Measurements from ENCODE around the gene YAF2.
"Not testable (repeated sequence)": the region's sequence is repeated elsewhere in the genome, so short reads cannot be mapped to it uniquely, and the experiment has no call there.

YAF2 gene

DNA sequence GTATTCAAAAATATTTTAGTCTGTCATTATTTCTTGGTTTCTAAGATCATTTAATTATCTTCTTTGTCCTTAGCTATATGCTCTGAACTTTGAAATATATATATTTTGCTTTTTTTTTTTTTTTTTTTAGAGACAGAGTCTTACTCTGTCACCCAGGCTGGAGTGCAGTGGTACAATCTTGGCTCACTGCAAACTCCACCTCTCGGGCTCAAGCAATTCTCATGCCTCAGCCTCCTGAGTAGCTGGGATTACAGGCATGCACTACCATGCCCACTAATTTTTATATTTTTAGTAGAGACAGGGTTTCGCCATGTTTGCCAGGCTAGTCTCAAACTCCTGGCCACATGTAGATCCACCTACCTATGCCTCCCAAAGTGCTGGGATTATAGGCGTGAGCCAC is 49.8 kb downstream of the YAF2 start:
- not testable (repeated sequence) for H3K27ac ChIP-seq (ENCODE audit: low read length); H3K36me3 ChIP-seq (ENCODE audit: insufficient read depth, low read depth, low read length); H3K4me1 ChIP-seq (ENCODE audit: insufficient read depth, low read length); H3K9me3 ChIP-seq (ENCODE audit: insufficient read depth, low read depth, low read length); H3K27me3 ChIP-seq (ENCODE audit: insufficient read depth, low read length); H3K4me3 ChIP-seq (ENCODE audit: low read length); H3K9ac ChIP-seq (ENCODE audit: low read depth, low read length)

DNA sequence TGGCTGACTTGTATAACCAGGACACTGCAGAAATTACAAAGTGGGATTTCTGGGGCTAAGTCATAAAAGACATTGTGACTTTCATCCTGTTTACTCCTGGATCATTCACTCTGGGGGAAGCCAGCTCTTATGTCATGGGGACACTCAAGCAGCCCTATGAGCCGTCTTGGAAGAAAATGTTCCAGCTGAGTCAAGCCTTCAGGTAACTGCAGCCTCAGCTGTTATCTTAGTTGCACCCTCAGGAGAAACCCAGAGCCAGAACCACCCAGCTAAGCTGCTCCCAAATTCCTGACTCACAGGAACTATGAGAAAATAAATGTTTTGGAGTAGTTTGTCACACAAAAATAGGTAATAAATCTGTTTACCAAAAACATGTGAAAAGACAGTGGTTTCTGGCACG is 50.2 kb downstream of the YAF2 start:
- Histone ChIP-seq H3K4me3 (ENCODE audit: low read length) (no peak overlapping the region), H3K27ac (ENCODE audit: low read length) (no peak overlapping the region), H3K9me3 (ENCODE audit: insufficient read depth, low read depth, low read length) (no peaks in the 10 kb centered on the region), H3K27me3 (ENCODE audit: insufficient read depth, low read length) (no peaks in the 10 kb centered on the region), H3K4me1 (ENCODE audit: insufficient read depth, low read length) (no peaks in the 10 kb centered on the region), H3K9ac (ENCODE audit: low read depth, low read length) (no peak overlapping the region), H3K36me3 (ENCODE audit: insufficient read depth, low read depth, low read length) (no peaks in the 10 kb centered on the region)

DNA sequence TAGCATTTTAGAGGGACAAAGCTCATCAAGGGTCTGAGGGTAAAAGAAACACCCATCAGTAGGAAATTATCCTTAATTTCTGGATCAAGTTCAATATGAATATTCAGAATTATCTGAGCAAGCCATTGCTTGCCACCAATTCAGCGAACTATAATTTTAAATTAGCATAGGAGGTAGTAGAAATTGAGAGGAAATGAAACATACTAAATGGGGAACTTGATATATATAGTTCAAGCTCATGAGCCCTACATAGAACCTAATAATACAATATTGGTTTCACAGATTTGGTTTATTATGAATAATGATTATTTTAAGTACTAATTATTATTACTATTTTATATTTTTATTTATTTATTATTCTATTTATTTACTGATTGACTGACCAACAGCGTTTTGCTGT is 51.3 kb downstream of the YAF2 start:
- Histone ChIP-seq H3K9me3 (ENCODE audit: insufficient read depth, low read depth, low read length) (no peaks in the 10 kb centered on the region), H3K4me1 (ENCODE audit: insufficient read depth, low read length) (no peaks in the 10 kb centered on the region), H3K27ac (ENCODE audit: low read length) (no peak overlapping the region), H3K9ac (ENCODE audit: low read depth, low read length) (no peak overlapping the region), H3K27me3 (ENCODE audit: insufficient read depth, low read length) (no peaks in the 10 kb centered on the region), H3K36me3 (ENCODE audit: insufficient read depth, low read depth, low read length) (no peaks in the 10 kb centered on the region), H3K4me3 (ENCODE audit: low read length) (no peak overlapping the region)

DNA sequence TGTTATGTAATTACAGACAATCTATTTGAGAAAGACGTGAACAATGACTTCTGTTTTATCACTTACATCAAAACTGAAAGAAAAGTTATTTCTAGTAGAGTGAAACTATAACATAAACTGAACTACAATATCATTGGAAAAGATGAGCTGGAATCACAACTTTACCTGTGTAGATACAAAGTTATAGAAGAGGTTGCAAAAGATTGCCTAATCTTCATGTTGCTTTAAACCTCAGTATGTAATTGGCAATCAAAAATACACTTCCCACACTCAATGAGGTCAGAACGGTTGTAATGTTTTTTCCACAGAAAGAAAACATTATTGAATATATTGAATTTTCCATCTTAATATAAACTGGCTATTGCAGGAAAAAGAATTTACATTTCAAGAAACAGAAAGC is 55.7 kb downstream of the YAF2 start:
- Histone ChIP-seq H3K9me3 (ENCODE audit: insufficient read depth, low read depth, low read length) (no peaks in the 10 kb centered on the region), H3K36me3 (ENCODE audit: insufficient read depth, low read depth, low read length) (no peaks in the 10 kb centered on the region), H3K27me3 (ENCODE audit: insufficient read depth, low read length) (no peaks in the 10 kb centered on the region), H3K9ac (ENCODE audit: low read depth, low read length) (no peak overlapping the region), H3K4me1 (ENCODE audit: insufficient read depth, low read length) (peaks cover 7% of the 10 kb centered on the region; the same call in 1 of the 2 replicates), H3K4me3 (ENCODE audit: low read length) (no peak overlapping the region), H3K27ac (ENCODE audit: low read length) (no peak overlapping the region)

DNA sequence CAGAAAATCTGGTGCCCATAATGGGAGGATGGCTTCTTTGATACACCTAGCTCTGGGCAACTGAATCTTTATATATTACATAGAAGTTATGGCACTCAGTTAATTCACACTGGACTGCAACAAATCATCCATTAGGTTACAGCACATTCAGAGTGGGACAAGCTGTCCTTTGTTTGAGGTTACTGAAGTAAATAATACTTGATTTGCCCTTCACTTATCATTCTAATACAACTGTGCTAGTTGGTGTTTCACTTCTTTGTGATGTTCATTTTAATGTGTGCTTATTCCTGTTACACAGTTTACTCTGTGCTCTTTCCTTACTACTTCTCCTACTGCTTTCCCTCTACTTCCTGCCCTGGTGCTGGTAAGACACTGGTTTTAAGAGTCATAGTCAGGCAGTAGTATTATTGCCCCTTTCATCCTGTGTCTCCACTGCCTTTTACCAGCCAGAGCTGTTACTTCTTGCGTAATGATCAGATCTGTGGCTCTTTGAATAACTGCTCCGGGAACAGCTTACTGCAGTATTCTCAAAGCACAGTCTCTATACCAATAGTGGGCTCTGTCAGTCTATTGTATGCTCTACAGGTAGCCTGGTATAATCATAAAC is 57.0 kb downstream of the YAF2 start:
- Histone ChIP-seq H3K27ac (ENCODE audit: low read length) (no peak overlapping the region), H3K27me3 (ENCODE audit: insufficient read depth, low read length) (no peaks in the 10 kb centered on the region), H3K4me1 (ENCODE audit: insufficient read depth, low read length) (peaks cover 7% of the 10 kb centered on the region; the same call in 1 of the 2 replicates), H3K4me3 (ENCODE audit: low read length) (no peak overlapping the region), H3K36me3 (ENCODE audit: insufficient read depth, low read depth, low read length) (no peaks in the 10 kb centered on the region), H3K9me3 (ENCODE audit: insufficient read depth, low read depth, low read length) (no peaks in the 10 kb centered on the region), H3K9ac (ENCODE audit: low read depth, low read length) (no peak overlapping the region)

DNA sequence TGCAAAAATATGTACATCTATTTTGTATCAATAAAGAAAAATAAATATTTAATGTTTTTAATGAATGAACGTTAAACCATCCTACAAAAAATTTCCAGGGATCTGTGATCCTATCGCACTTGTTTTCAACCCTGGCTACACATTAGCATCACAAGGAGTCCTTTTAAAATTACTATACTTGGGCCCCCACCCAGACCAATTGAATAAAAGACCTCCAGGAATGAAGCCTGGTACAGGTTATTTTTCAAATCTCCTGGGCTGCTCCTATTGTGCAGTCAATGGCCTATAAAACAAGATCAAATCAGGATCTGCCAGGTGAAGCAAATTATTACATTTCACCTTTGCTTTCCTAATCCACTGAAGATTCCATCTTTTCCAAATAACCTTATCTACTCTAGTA is 59.9 kb downstream of the YAF2 start:
- 0 out of 2 replicates have a peak, but pooled peaks cover 4% of the 10 kb centered on the region for H3K36me3 ChIP-seq (ENCODE audit: insufficient read depth, low read depth, low read length)

DNA sequence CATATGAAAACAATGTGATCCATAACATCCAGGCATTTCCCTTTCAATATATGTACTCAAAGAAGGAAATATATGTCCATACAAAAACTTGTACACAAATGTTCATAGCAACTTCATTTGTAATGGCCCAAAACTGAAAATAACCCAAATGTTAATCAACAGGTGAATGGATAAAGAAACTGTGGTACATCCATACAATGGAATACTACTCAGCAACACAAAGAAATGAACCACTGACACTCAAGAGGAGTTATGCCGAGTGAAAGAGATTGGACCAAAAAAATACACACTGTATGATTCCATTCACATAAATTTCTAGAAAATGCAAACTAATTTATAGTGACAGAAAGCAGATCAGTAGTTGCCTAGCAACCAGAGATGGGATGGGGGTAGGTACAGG is 63.1 kb downstream of the YAF2 start:
- H3K4me3 ChIP-seq (ENCODE audit: low read length) = no peak overlapping the region
- peaks cover 7% of the 10 kb centered on the region; the same call in 1 of the 2 replicates for H3K4me1 ChIP-seq (ENCODE audit: insufficient read depth, low read length)
- peaks cover 4% of the 10 kb centered on the region; the same call in 1 of the 2 replicates for H3K9me3 ChIP-seq (ENCODE audit: insufficient read depth, low read depth, low read length)
- 0 out of 2 replicates have a peak, but pooled peaks cover 4% of the 10 kb centered on the region for H3K36me3 ChIP-seq (ENCODE audit: insufficient read depth, low read depth, low read length)
- no peak overlapping the region for H3K9ac ChIP-seq (ENCODE audit: low read depth, low read length)
- H3K27ac ChIP-seq (ENCODE audit: low read length) = no peak overlapping the region
- no peaks in the 10 kb centered on the region for H3K27me3 ChIP-seq (ENCODE audit: insufficient read depth, low read length)

More for the DNA sequence above, 59.9 kb downstream of the YAF2 start:
- Histone ChIP-seq H3K9me3 (ENCODE audit: insufficient read depth, low read depth, low read length) (peaks cover 4% of the 10 kb centered on the region; the same call in 1 of the 2 replicates), H3K27ac (ENCODE audit: low read length) (no peak overlapping the region), H3K9ac (ENCODE audit: low read depth, low read length) (no peak overlapping the region), H3K4me3 (ENCODE audit: low read length) (no peak overlapping the region), H3K27me3 (ENCODE audit: insufficient read depth, low read length) (no peaks in the 10 kb centered on the region), H3K4me1 (ENCODE audit: insufficient read depth, low read length) (peaks cover 7% of the 10 kb centered on the region; the same call in 1 of the 2 replicates)

DNA sequence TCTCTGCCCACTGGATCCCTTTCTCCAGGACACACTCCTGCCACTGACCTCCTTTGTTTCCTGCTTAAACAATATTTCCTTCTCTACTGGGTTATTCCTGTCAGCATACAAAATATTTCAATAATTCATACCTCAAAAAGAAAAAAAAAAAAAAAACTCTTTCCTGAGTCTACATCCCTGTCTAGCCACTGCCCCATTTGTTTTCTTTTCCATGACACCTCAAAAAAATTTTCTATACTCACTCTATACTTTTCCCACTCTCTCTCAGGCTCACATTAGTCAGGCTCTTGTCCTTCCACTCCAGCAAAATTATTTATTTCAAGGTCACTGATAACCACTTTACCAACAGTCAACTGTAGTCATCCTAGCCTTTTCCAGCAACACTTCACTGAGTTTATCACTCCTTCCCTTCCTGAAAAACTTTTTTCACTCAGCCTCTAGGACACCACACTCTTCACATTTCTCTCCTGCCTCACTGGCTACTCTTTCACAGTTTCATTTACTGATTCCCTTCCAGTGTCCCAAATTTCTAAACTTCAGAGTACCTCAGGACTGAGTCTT is 64.0 kb downstream of the YAF2 start:
- H3K4me1 ChIP-seq (ENCODE audit: insufficient read depth, low read length) = peaks cover 7% of the 10 kb centered on the region; the same call in 1 of the 2 replicates
- no peak overlapping the region for H3K27ac ChIP-seq (ENCODE audit: low read length)
- H3K9ac ChIP-seq (ENCODE audit: low read depth, low read length) = no peak overlapping the region
- 0 out of 2 replicates have a peak, but pooled peaks cover 4% of the 10 kb centered on the region for H3K36me3 ChIP-seq (ENCODE audit: insufficient read depth, low read depth, low read length)
- no peak overlapping the region for H3K4me3 ChIP-seq (ENCODE audit: low read length)
- no peaks in the 10 kb centered on the region for H3K27me3 ChIP-seq (ENCODE audit: insufficient read depth, low read length)
- peaks cover 4% of the 10 kb centered on the region; the same call in 1 of the 2 replicates for H3K9me3 ChIP-seq (ENCODE audit: insufficient read depth, low read depth, low read length)

DNA sequence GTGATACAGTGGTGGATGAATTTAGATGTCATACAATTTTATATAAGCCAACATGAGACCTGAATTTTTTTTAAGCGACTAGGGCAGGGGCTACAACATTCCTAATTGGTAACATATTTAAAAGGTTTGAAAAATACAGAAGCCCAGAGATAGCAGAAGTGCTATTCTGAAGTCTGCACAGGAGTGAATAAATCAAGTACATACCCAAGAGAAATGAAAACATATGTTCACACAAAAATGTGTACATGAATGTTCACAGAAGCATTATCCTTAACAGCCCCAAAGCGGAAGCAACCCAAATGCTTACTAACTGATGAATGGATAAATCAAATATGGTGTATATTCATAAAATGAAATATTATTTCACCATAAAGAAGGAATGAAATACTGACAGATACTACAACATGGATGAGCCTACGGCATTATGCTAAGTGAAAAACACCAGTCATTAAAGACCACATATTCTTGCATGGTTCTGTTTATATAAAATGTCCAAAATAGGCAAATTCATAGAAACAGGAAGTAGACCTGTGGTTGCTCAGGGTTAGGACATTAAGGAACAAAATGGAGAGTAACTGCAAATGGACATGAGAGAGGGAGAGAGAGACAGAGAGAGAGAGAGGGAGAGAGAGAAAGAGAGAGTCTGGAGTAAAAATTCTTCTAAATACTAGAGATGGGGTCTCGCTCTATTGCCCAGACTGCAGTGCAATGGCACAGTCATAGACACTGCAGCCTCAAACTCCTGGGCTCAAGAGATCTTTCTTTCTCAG is 65.4 kb downstream of the YAF2 start:
- peaks cover 2% of the 10 kb centered on the region; the same call in 1 of the 2 replicates for H3K4me1 ChIP-seq (ENCODE audit: insufficient read depth, low read length)
- no peak overlapping the region for H3K9ac ChIP-seq (ENCODE audit: low read depth, low read length)
- no peaks in the 10 kb centered on the region for H3K27me3 ChIP-seq (ENCODE audit: insufficient read depth, low read length)
- H3K9me3 ChIP-seq (ENCODE audit: insufficient read depth, low read depth, low read length) = peaks cover 4% of the 10 kb centered on the region; the same call in 1 of the 2 replicates
- no peak overlapping the region for H3K27ac ChIP-seq (ENCODE audit: low read length)
- H3K36me3 ChIP-seq (ENCODE audit: insufficient read depth, low read depth, low read length) = 0 out of 2 replicates have a peak, but pooled peaks cover 4% of the 10 kb centered on the region
- no peak overlapping the region for H3K4me3 ChIP-seq (ENCODE audit: low read length)

DNA sequence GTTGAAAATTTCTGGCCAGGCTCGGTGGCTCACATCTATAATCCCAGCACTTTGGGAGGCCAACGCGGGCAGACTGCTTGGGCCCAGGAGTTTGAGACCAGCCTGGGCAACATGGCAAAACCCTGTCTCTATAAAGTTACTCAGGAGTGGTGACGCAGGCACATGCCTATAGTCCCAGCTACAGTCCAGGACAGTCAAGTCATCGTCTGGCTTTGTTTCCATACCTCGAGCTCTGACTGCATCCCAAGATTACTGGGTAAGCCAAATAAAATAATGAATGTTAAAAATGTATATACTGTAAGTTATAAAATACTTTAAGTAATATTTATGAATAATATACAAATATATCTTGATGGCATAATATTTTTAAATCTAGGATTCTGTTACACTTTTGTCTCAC is 70.3 kb downstream of the YAF2 start:
- H3K36me3 ChIP-seq (ENCODE audit: insufficient read depth, low read depth, low read length) = no peaks in the 10 kb centered on the region
- H3K4me3 ChIP-seq (ENCODE audit: low read length) = no peak overlapping the region
- no peaks in the 10 kb centered on the region for H3K4me1 ChIP-seq (ENCODE audit: insufficient read depth, low read length)
- H3K27ac ChIP-seq (ENCODE audit: low read length) = no peak overlapping the region
- H3K27me3 ChIP-seq (ENCODE audit: insufficient read depth, low read length) = no peaks in the 10 kb centered on the region
- H3K9me3 ChIP-seq (ENCODE audit: insufficient read depth, low read depth, low read length) = no peaks in the 10 kb centered on the region
- no peak overlapping the region for H3K9ac ChIP-seq (ENCODE audit: low read depth, low read length)

DNA sequence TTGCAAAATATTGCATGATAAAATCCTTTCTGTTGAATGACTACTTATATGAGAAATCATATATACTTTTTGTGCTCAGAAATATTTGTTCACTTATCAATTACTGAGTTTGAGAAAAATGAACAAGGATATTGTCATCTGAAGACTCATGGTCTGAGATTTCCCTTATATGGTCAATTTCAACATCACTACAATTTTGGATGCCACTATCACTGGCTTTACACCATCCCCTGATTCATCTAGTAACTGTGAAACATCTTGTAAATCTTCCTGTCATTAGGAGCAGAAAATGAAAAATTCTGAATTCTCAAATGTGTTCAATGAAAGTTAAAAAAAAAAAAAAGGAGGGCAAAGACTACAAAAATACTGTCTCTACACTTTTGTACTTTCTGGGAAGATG is 71.5 kb downstream of the YAF2 start:
- Histone ChIP-seq H3K9ac (ENCODE audit: low read depth, low read length) (no peak overlapping the region), H3K27me3 (ENCODE audit: insufficient read depth, low read length) (no peaks in the 10 kb centered on the region), H3K4me1 (ENCODE audit: insufficient read depth, low read length) (no peaks in the 10 kb centered on the region), H3K36me3 (ENCODE audit: insufficient read depth, low read depth, low read length) (no peaks in the 10 kb centered on the region), H3K4me3 (ENCODE audit: low read length) (no peak overlapping the region), H3K9me3 (ENCODE audit: insufficient read depth, low read depth, low read length) (no peaks in the 10 kb centered on the region), H3K27ac (ENCODE audit: low read length) (no peak overlapping the region)

DNA sequence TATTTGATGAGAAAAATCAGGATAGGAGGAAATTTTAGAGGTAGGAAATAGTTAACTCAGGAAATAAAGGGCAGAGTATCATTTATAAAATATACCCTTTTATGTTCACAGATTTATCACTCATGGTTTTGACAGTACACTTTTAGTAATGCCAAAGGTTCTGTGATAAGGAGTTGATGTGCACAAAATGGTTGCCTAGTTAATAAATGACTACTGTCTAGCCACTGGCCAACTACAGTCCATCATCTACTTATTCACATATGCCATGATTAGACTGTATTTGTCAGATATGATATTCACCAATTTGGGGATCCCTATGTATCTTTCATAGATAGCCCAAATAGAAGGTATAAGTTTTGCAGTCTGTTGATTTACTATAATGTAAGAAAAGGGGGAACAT is 74.1 kb downstream of the YAF2 start:
- H3K27me3 ChIP-seq (ENCODE audit: insufficient read depth, low read length) = no peaks in the 10 kb centered on the region
- no peak overlapping the region for H3K27ac ChIP-seq (ENCODE audit: low read length)
- H3K4me3 ChIP-seq (ENCODE audit: low read length) = no peak overlapping the region
- no peaks in the 10 kb centered on the region for H3K9me3 ChIP-seq (ENCODE audit: insufficient read depth, low read depth, low read length)
- no peaks in the 10 kb centered on the region for H3K4me1 ChIP-seq (ENCODE audit: insufficient read depth, low read length)
- no peak overlapping the region for H3K9ac ChIP-seq (ENCODE audit: low read depth, low read length)
- no peaks in the 10 kb centered on the region for H3K36me3 ChIP-seq (ENCODE audit: insufficient read depth, low read depth, low read length)

Measured in iPS-20b (cell line).